Measurements from ENCODE around the gene AOC1.
"Not testable (repeated sequence)": the region's sequence is repeated elsewhere in the genome, so short reads cannot be mapped to it uniquely, and the experiment has no call there.

The AOC1 gene

DNA sequence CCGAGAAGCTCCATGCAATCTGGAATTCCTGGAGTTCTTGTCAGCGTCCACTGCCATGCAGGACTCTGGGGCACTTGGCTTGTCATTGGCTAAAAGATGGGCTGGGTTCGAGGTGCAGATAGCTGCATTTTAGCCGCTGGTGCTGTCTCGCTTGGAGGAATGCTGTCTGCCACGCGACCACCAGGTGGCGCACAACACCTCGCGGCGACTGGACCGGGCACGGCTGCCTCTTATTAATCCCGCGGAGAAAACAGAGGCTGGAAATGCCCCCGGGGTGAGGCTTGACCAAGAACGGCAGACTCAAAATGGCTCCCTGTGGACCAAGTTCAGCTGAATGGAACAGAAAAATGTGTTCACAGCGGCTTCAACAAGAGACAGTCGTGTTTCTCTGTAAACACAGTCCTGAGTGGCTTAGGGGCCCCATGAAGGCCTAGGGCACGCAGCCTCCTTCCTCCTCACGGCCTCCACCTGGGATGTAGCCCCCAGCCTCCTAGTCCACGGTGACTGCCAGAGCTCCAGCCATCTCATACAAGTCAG lies 46.2 kb downstream of the AOC1 start:
- peak; percentile 83 for DNase-seq

DNA sequence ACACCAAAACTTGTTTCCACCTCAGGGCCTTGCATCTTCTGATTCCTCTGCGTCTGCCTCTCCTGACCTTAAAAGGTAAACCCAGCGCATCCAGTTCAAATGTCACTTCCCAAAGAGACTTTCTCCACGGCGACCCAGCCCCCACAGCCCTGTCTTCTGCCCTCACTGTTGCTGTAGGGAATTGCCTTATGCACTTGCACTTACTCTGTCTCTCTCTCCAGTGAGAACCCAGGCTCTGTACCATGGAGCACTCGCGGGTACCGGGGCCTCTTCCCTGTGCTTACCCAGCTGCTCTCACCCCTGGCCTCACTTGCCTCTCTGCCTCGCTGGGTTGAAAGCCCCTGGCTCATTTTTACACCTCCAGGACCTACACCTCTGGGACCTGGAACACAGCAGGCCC lies 48.4 kb downstream of the AOC1 start:
- DNase-seq = no peak

DNA sequence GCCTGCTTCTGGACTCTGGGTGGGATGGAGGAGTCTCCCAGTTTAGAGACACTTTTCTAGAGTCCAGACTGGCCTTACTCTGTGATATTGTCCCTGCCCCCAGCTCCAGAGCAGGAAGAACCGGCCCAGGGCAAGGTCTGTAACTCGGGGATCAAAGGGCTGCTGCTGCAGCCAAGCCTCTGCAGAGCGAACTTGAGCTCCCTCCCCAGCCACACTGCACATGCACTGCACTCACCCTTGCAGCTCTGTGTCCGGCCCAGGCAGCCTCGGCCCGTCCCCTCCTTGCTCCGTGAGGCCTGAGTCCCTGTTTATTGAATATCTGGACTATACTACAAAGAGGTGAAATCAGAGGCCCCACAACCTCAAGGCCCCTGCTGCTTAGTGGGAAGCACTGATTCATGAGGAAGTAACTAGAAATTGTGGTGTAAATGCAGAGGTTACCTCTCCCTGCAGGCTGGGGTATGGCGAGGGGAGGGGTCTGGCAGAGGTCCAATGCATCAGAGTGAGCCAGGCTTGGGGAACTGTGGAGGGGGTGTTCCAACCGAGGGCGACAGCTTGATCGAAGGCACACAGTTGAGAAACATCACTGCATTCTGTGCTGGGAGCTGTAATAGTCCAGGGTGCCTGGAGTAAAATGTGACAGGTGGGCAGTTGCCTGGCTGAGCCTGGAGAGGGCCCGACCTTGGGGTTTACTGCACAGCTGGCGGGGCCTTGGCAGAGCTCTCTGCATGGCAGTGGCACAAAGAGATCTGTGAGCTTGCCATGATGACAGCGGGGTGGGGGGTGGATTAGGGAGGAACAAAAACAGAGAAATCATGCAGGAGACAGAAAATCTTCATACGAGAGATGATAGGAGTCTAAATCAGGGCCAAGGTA lies 49.1 kb downstream of the AOC1 start:
- DNase-seq = no peak

DNA sequence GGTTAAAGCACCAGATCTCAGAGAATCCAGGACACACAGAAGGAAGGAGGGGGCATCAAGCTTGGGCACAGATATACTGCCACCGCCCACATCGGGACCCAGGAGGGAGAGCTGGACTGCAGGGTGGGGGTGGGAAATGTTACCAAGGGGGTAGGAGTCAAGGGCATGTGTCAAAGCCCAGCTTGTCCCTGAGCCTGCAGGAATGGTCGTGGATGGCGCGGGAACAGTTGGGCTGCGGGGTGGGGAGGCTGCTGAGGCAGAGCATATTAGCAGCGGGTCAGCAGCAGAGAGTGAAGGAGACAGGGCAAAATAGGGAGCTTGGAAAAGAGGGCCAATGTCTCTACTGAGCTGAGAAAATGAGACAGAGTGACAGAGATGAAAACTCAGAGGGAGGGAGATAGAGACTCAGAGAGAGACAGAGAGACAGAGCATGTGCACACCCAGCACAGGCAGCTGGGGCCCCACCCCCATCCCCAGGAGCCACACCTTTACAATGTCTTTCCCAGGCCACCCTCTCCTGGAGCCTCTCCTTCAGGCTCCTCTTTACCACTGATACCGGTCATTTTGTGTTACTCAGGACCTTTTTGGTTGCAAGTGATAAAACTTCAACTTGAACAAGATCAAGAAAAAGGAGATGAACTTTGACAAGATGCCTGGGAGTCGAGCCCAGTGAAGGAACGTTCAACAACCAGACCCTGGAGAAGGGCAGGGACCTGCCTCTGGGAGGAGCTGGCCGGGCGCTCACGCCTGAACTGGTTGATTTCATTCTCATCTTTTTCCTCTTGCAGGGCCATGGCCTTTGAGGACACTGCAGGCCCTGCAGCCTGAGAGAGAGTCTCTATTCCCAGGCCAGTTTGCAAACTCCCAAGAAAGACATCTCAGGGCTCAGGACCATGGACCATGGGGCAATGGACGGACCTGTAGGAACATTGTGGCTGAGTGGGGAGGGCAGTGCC lies 50.0 kb downstream of the AOC1 start:
- no peak for DNase-seq

DNA sequence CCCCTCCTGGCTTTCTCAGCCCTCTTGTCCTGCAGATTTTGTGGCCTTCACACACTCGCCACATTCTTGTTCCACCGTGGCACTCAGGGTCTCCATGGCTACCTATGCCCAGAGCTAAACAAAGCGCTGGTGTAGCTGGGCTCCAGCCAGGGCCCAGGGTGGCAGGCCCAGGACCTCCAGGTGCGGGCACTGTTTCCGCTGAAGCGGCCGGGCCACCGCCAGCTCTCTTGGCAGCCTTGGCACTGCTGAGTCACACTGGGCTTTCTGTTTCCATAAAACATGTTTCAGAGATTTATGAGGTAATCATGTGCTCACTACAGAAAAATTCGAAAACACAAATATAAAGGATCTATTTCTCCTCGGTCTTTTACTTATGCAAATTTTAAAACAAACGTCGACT lies 51.3 kb downstream of the AOC1 start:
- DNase-seq = no peak

DNA sequence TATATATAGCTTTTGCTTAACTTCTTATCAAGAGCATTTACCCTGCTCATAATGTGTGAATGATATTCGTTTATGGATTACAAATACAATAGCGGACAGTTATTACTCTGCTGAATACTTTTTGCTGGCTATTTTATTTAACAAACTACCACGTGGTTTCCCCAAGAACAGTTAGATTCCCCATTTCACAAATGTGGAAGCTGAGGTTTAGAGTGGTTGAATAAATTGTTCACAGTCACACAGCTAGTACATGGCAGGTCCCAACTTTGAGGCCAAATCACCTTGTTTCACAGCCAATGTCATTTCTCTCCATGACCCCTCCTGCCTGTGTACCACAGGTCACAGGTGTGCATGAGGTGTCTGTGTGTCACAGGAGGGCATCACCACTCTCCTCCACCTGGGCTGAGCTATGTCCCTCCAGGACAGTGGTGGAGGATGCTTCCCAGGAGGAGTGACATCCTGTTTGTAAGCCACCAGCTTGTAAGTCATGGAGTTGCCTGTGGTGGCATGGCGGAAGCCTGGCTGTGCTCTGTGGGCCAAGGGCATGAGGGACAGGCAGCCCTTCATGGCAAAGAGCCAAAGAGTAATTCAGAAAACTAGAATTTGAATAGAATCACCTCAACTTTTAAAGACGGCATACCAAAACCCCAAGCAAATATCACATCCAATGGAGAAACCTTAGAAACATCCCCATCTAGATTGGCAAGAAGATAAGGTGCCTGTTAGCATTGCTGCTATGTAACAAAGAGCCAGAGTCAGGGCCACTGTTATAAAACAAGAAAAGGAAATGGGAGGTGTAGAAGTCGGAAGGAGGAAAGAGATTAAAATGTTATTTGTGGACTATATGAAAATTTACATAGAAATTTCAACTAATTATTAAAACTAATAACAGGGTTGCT lies 51.9 kb downstream of the AOC1 start:
- DNase-seq = no peak

DNA sequence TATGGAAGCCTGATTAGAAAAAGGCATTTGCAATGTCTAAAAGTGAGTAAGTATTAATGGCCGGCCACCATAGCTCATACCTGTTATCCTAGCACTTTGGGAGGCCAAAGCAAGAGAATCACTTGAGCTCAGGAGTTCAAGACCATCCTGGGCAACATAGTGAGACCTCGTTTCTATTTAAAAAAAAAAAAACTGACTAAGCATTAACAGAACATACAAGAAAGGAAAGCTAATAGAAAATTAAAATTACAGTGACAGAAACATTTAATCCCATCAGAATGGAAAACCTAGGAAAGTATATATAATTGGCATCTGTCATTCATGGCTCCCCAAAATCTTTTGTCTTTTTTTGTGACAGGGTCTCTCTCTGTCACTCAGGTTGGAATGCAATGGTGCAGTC lies 55.9 kb downstream of the AOC1 start:
- DNase-seq = no peak

DNA sequence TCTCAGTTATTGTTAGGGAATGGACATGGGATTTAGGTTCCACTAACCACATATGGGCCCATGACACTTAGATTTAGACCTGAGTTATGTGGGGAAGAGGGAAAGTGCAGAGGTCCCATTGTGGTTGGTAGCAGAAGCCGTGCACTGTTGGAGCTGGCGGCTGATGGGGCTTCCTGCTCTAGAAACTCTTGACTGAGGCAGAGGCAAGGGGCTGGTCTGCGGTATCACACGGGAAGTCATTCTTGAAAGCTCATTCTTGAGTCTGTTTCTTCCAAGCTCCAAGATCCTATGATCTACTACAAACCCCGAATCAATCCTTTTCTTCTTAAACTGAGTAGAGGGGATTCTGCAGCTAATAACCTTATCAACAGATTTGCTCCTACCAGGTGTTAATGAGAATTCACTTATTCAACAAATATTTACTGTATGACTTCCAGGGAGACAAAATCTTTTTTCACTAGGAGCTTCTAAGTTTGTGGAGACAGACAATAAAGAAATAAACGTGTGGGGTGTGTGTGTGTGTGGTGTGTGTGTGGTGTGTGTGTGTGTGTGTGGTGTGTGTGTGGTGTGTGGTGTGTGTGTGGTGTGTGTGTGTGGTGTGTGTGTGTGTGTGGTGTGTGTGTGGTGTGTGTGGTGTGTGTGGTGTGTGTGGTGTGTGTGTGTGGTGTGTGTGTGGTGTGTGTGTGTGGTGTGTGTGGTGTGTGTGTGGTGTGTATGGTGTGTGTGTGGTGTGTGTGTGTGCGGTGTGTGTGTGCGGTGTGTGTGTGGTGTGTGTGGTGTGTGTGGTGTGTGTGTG lies 57.1 kb downstream of the AOC1 start:
- DNase-seq = no peak

DNA sequence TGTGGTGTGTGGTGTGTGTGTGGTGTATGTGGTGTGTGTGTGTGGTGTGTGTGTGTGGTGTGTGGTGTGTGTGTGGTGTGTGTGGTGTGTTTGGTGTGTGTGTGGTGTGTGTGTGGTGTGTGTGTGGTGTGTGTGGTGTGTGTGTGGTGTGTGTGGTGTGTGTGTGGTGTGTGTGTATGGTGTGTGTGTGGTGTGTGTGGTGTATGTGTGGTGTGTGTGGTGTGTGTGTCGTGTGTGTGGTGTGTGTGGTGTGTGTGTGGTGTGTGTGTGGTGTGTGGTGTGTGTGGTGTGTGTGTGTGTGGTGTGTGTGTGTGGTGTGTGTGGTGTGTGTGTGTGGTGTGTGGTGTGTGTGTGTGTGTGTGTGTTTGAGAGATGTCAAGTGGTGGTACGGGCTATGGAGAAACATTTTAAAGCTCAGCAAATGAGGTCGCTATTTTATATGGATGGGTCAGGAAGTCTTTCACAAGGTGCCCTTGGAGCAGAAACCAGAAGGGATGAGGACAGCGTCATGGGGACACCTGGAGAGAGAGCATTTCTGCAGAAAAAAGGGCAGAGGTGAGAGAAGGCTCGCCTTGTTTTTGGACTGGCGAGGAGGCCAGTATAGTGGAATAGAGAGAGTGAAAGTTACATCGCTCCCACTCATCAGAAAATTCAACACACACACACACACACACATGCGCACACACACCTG lies 58.1 kb downstream of the AOC1 start:
- DNase-seq = not testable (repeated sequence)

DNA sequence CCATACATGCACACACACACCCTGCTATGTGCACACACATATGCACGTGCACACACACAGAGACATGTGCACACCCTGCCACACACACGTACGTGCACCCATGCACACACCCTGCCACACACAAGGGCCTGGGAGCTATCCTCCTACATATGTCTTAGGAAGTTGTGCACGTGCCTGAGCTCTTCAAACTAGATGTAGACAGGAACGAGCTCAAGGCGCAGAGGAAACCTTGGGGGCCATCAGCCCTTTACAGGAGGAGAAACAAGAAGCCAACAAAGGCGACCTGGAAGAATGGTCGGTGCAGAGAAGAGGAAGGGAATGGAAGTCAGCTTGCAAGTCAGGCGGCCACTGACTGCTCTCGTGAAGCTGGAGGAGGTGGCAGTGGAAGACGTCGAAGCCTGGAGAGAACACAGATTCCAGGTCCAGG lies 58.7 kb downstream of the AOC1 start:
- no peak for DNase-seq

Data from eye (tissue), 1 donor.